H1 (cell line): ENCODE results near the gene CDC7. TPM values are rescaled to one million over a fixed set of nuclear protein-coding genes. Genes with fewer than 3 reads are reported as not detected.

ENCODE experiments used
- CTCF ChIA-PET: fragments of 300-600 bp; sonication (Branson Sonifier 250); formaldehyde crosslinking; loops from one replicate; lab custom pipeline; 2021; ENCODE audit not compliant: partially characterized antibody; lab: Charles Lee
- POLR2A ChIA-PET: fragments of 300-600 bp; sonication (Branson Sonifier 250); formaldehyde crosslinking; loops from one replicate; lab custom pipeline; 2021; ENCODE audit warnings: inconsistent platforms; ENCODE audit not compliant: partially characterized antibody; lab: Charles Lee
- DNase-seq, 2 experiments: peaks; one replicate each; pipeline versions ENCODE4 v3.0.0 to v3.0.0-alpha.2; 2010 to 2022; ENCODE audit warnings: low spot score in 2 of 2, low read depth in 1 of 2, mixed read lengths in 1 of 2
- FAIRE-seq: peaks from 2 replicates; lab custom pipeline; 2011; peaks lifted over from hg19 to GRCh38; lab: Jason Lieb, UNC
- H2AFZ ChIP-seq: 2 replicates; pipeline ENCODE4 v1.8.1; 2012; ENCODE audit warnings: low read length, inconsistent platforms
- H2AK5ac ChIP-seq: 2 replicates; pipeline ENCODE4 v1.6.1; 2013; ENCODE audit warnings: low read depth, low read length
- H2BK120ac ChIP-seq: replicated peaks from 2 replicates; pipeline ENCODE3; 2013; ENCODE audit warnings: low read depth, low read length, inconsistent platforms
- H2BK12ac ChIP-seq: 2 replicates; pipeline ENCODE4 v1.6.1; 2013; ENCODE audit warnings: low read depth, low read length
- H2BK15ac ChIP-seq: 2 replicates; pipeline ENCODE4 v1.6.1; 2013; ENCODE audit warnings: low read length
- H2BK20ac ChIP-seq: 2 replicates; pipeline ENCODE4 v1.6.1; 2013; ENCODE audit warnings: low read length
- H2BK5ac ChIP-seq: 2 replicates; pipeline ENCODE4 v1.6.1; 2013; ENCODE audit warnings: low read depth, low read length
- H3K14ac ChIP-seq: 2 replicates; pipeline ENCODE4 v1.6.1; 2013; ENCODE audit warnings: inconsistent platforms; ENCODE audit not compliant: insufficient read length
- H3K18ac ChIP-seq: 2 replicates; pipeline ENCODE4 v1.6.1; 2013; ENCODE audit warnings: low read length; ENCODE audit errors: extremely low read depth
- H3K23ac ChIP-seq: 2 replicates; pipeline ENCODE4 v1.6.1; 2013; ENCODE audit warnings: inconsistent platforms; ENCODE audit not compliant: insufficient read length
- H3K23me2 ChIP-seq: 2 replicates; pipeline ENCODE4 v1.6.1; 2013; ENCODE audit warnings: low read depth, low read length
- H3K27ac ChIP-seq: 2 replicates; pipeline ENCODE4 v1.6.1; 2011; ENCODE audit warnings: low read depth, low read length, inconsistent platforms
- H3K27me3 ChIP-seq, 4 experiments: replicated peaks in 1 of 4; 1 replicate in 1 of 4; 2 replicates in 3 of 4; pipeline versions ENCODE4 v1.6.1 to v1.8.1; 2011 to 2013; ENCODE audit warnings: low read length in 3 of 4, mild to moderate bottlenecking in 3 of 4, inconsistent platforms in 2 of 4, mixed read lengths in 2 of 4, moderate library complexity in 1 of 4; ENCODE audit not compliant: control insufficient read depth in 3 of 4, insufficient read depth in 3 of 4; ENCODE audit errors: extremely low read depth in 1 of 4
- H3K36me3 ChIP-seq, 4 experiments: 2 replicates each; pipeline versions ENCODE4 v1.6.1 to v1.8.1; 2011 to 2013; ENCODE audit warnings: mild to moderate bottlenecking in 4 of 4, low read length in 3 of 4, moderate library complexity in 2 of 4, control low read depth in 1 of 4, inconsistent platforms in 1 of 4; ENCODE audit not compliant: insufficient read depth in 4 of 4, control insufficient read depth in 2 of 4
- H3K4ac ChIP-seq: replicated peaks from 2 replicates; pipeline ENCODE3; 2013; ENCODE audit warnings: low read length, low read depth, mixed read lengths, inconsistent platforms; ENCODE audit not compliant: insufficient read length
- H3K4me1 ChIP-seq, 4 experiments: replicated peaks in 1 of 4; 1 replicate in 1 of 4; 2 replicates in 3 of 4; pipeline versions ENCODE4 v1.6.1 to v1.8.1; 2011 to 2013; ENCODE audit warnings: low read length in 3 of 4, inconsistent platforms in 2 of 4, mixed read lengths in 1 of 4; ENCODE audit not compliant: insufficient read depth in 4 of 4, control insufficient read depth in 3 of 4
- H3K4me2 ChIP-seq, 2 experiments: 2 replicates each; pipeline versions ENCODE4 v1.6.1 to v1.8.1; 2011 to 2013; ENCODE audit warnings: low read depth in 2 of 2, low read length in 2 of 2, control low read depth in 1 of 2, inconsistent platforms in 1 of 2, mild to moderate bottlenecking in 1 of 2; ENCODE audit not compliant: insufficient read depth in 1 of 2
- H3K4me3 ChIP-seq, 4 experiments: fragments of 200-600, 300-600 bp in 1 of 4; sonication (generic), shearing (Covaris generic), sonication (Bioruptor Twin) in 1 of 4; 2 replicates each; pipeline versions ENCODE4 v1.5.1 to v1.8.1; 2011 to 2016; ENCODE audit warnings: low read length in 4 of 4, low read depth in 3 of 4, control low read depth in 2 of 4, inconsistent platforms in 2 of 4, mild to moderate bottlenecking in 2 of 4, mixed read lengths in 1 of 4, moderate library complexity in 1 of 4; ENCODE audit not compliant: insufficient read depth in 2 of 4; ENCODE audit errors: extremely low read depth in 1 of 4
- H3K56ac ChIP-seq: replicated peaks from 2 replicates; pipeline ENCODE3; 2013; ENCODE audit warnings: low read depth, mild to moderate bottlenecking, mixed read lengths, low read length, inconsistent platforms; ENCODE audit not compliant: insufficient read length
- H3K79me1 ChIP-seq: 2 replicates; pipeline ENCODE4 v1.6.1; 2013; ENCODE audit warnings: low read depth, low read length, control low read depth
- H3K79me2 ChIP-seq, 2 experiments: 2 replicates each; pipeline versions ENCODE4 v1.6.1 to v1.8.1; 2012 to 2013; ENCODE audit warnings: low read length in 2 of 2, mild to moderate bottlenecking in 2 of 2, inconsistent platforms in 1 of 2; ENCODE audit not compliant: insufficient read depth in 2 of 2, control insufficient read depth in 1 of 2
- H3K9ac ChIP-seq, 4 experiments: replicated peaks in 1 of 4; 1 replicate in 1 of 4; 2 replicates in 3 of 4; pipeline versions ENCODE4 v1.6.1 to v1.8.1; 2011 to 2013; ENCODE audit warnings: low read depth in 3 of 4, low read length in 3 of 4, control low read depth in 2 of 4, mild to moderate bottlenecking in 2 of 4, moderate library complexity in 2 of 4, inconsistent platforms in 1 of 4; ENCODE audit errors: extremely low read depth in 1 of 4
- H3K9me3 ChIP-seq, 2 experiments: 2 replicates each; pipeline versions ENCODE4 v1.6.1 to v1.8.1; 2012 to 2013; ENCODE audit warnings: mild to moderate bottlenecking in 2 of 2, moderate library complexity in 2 of 2, control low read depth in 1 of 2, inconsistent platforms in 1 of 2, low read depth in 1 of 2, low read length in 1 of 2, mixed read lengths in 1 of 2; ENCODE audit not compliant: insufficient read depth in 2 of 2
- H4K20me1 ChIP-seq, 2 experiments: replicated peaks in 1 of 2; 2 replicates each; pipeline versions ENCODE3 to v1.8.1; 2011 to 2013; ENCODE audit warnings: inconsistent platforms in 2 of 2, low read length in 2 of 2, mild to moderate bottlenecking in 1 of 2; ENCODE audit not compliant: insufficient read depth in 2 of 2, control insufficient read depth in 1 of 2
- H4K5ac ChIP-seq: 2 replicates; pipeline ENCODE4 v1.6.1; 2013; ENCODE audit warnings: low read length, low read depth, mixed read lengths, inconsistent platforms; ENCODE audit not compliant: insufficient read length
- H4K8ac ChIP-seq: 2 replicates; pipeline ENCODE4 v1.8.0; 2013; ENCODE audit warnings: mild to moderate bottlenecking, moderate library complexity, low read length, inconsistent platforms; ENCODE audit not compliant: insufficient read depth; ENCODE audit errors: extremely low read depth
- H4K91ac ChIP-seq: replicated peaks from 2 replicates; pipeline ENCODE3; 2013; ENCODE audit warnings: low read length, mixed read lengths, inconsistent platforms; ENCODE audit not compliant: insufficient read length
- BRCA1 ChIP-seq: IDR thresholded peaks from 2 replicates; pipeline ENCODE4 v1.6.1; 2012; ENCODE audit warnings: low read depth, low read length, improper control_type of control experiment
- CBX8 ChIP-seq: fragments of 300-800, 300-1000 bp; sonication (generic); IDR thresholded peaks from 2 replicates; pipeline ENCODE4 v1.7.1; 2016; ENCODE audit warnings: low read depth, low read length, borderline replicate concordance
- GABPA ChIP-seq: IDR thresholded peaks from 2 replicates; pipeline ENCODE4 v1.6.1; 2011; ENCODE audit warnings: mild to moderate bottlenecking, low read length, moderate library complexity, borderline replicate concordance; ENCODE audit not compliant: insufficient read depth
- JUND ChIP-seq: IDR thresholded peaks from 2 replicates; pipeline ENCODE4 v1.6.1; 2011; ENCODE audit warnings: mild to moderate bottlenecking, improper control_type of control experiment, low read length
- KDM1A ChIP-seq: fragments of 200-600, 300-600 bp; sonication (generic); IDR thresholded peaks from 2 replicates; pipeline ENCODE4 v1.7.1; 2016; ENCODE audit warnings: mild to moderate bottlenecking, low read length, borderline replicate concordance
- KDM5A ChIP-seq: fragments of 200-600 bp; IDR thresholded peaks from 2 replicates; pipeline ENCODE4 v1.7.1; 2012; ENCODE audit warnings: mild to moderate bottlenecking, low read length, inconsistent platforms, mixed read lengths
- RBBP5 ChIP-seq: IDR thresholded peaks from 2 replicates; pipeline ENCODE4 v1.7.1; 2012; ENCODE audit warnings: low read depth, mild to moderate bottlenecking, inconsistent platforms, low read length, moderate library complexity, borderline replicate concordance
- RFX5 ChIP-seq: IDR thresholded peaks from 2 replicates; pipeline ENCODE4 v1.6.1; 2011; ENCODE audit warnings: low read depth, low read length, improper control_type of control experiment, borderline replicate concordance
- RXRA ChIP-seq: IDR thresholded peaks from 2 replicates; pipeline ENCODE4 v1.6.1; 2011; ENCODE audit warnings: low read depth, mild to moderate bottlenecking, low read length, moderate library complexity; ENCODE audit not compliant: insufficient read depth
- SAP30 ChIP-seq: fragments of 300-600 bp; sonication (generic); IDR thresholded peaks from 2 replicates; pipeline ENCODE4 v1.7.1; 2012; ENCODE audit warnings: low read length, moderate library complexity, mild to moderate bottlenecking, inconsistent platforms; ENCODE audit not compliant: insufficient read depth, insufficient replicate concordance
- SIN3A ChIP-seq, 2 experiments: IDR thresholded peaks in 1 of 2; conservative IDR thresholded peaks in 1 of 2; 2 replicates each; pipeline ENCODE4 v1.6.1; 2011 to 2012; ENCODE audit warnings: low read length in 2 of 2, improper control_type of control experiment in 1 of 2, low read depth in 1 of 2, mild to moderate bottlenecking in 1 of 2
- SP2 ChIP-seq: IDR thresholded peaks from 2 replicates; pipeline ENCODE4 v1.6.1; 2012; ENCODE audit warnings: mild to moderate bottlenecking, low read length, inconsistent platforms
- TAF7 ChIP-seq: optimal IDR thresholded peaks from 2 replicates; pipeline ENCODE3; 2011; ENCODE audit warnings: low read depth, mild to moderate bottlenecking, inconsistent platforms, low read length, moderate library complexity, borderline replicate concordance
- YY1 ChIP-seq: IDR thresholded peaks from 2 replicates; pipeline ENCODE4 v1.6.1; 2011; ENCODE audit warnings: low read depth, mild to moderate bottlenecking, low read length
- WGBS, 2 experiments: shearing (Covaris generic) in 1 of 2; methylation state at CpG; one replicate each; pipeline versions ENCODE4 v1.1.6 to v1.1.7; 2013 to 2015; ENCODE audit warnings: low lambda C conversion rate in 2 of 2, mixed read lengths in 2 of 2, inconsistent platforms in 1 of 2, low coverage in 1 of 2, missing lambda C conversion rate in 1 of 2; ENCODE audit not compliant: insufficient replicate concordance in 2 of 2, insufficient coverage in 1 of 2, insufficient read length in 1 of 2; ENCODE audit errors: extremely low coverage in 1 of 2, missing lambda C conversion rate in 1 of 2; 5-methylcytosine and 5-hydroxymethylcytosine counted together
- polyA plus RNA-seq, 7 experiments: library from polyadenylated mRNA; depleted of rRNA in 3 of 7; stranded (reverse) in 5 of 7; unstranded in 2 of 7; fragments of >200 nt in 5 of 7; fragments of 200-250 nt in 2 of 7; gene quantifications; 1 replicate in 5 of 7; 2 replicates in 1 of 7; 4 replicates in 1 of 7; pipeline versions ENCODE4 v1.2.1 to v1.2.3, GENCODE V29; 2011 to 2013; ENCODE audit warnings: missing spikeins in 2 of 7, mixed read lengths in 2 of 7
- total RNA-seq: library from RNA; stranded (reverse); fragmentation: NEBNext Ultra II Directional; extraction: Animal tissue kit (Norgen Biotek cat#: 25700); gene quantifications from 2 replicates; pipeline ENCODE4 v1.2.1, GENCODE V29; 2021

CDC7 gene
- total and polyA plus RNA-seq, 2 of the 8 experiments (the other 6 are each of a cell fraction or from before 2014, with no cell fraction given) = 12.2 to 34.4 TPM

DNA sequence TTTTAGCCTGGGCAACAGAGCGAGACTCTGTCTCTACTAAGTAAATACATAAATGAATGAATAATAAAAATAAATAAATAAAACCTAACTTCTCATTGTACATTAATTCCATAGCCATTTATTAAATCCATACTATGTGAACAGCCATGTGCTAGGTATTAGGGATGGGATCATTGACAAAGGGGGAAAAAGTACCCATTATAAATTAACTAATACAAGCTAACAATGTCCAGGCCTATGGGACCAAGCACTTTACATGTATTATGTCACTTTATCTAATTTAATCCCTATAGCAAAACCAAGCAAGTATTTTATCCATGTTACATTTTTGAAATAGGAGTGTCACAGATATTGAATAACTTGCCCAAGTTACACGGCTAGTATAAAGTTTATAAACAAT, 2.6 kb upstream of the CDC7 start:
- POLR2A ChIA-PET = no interaction called here
- H3K9me3 ChIP-seq = no peaks in the 10 kb centered on the region
- WGBS, 2 experiments = 89% methylated on average over 2 of the region's 2 CpGs; no CpG with 5 or more reads in 1 of the 2 experiments
- TF ChIP-seq KDM1A = no peak
- TF ChIP-seq KDM5A = no peak
- TF ChIP-seq YY1 = no peak
- no peak for TF ChIP-seq SAP30
- no peak for TF ChIP-seq SP2
- TF ChIP-seq TAF7 = no peak
- no peak for TF ChIP-seq RFX5
- no peak for TF ChIP-seq RBBP5
- no peak for TF ChIP-seq BRCA1
- TF ChIP-seq CBX8 = no peak
- TF ChIP-seq JUND = no peak
- no peak for TF ChIP-seq SIN3A (conservative IDR thresholded peaks at IDR 0.05 in 1 of 2, IDR thresholded peaks at IDR 0.05 in 1 of 2; ENCODE audit: low read depth in 1 of 2, low read length in 2 of 2)
- no peak for TF ChIP-seq GABPA
- no peak for TF ChIP-seq RXRA

More for the DNA sequence above, 2.6 kb upstream of the CDC7 start:
- H4K8ac ChIP-seq = no peak overlapping the region
- H3K23me2 ChIP-seq = no peaks in the 10 kb centered on the region; the same call in none of the 2 replicates
- H3K79me2 ChIP-seq = peaks cover 0 to 13% of the 10 kb centered on the region in 2 experiments; a peak in 3 of 4 replicates
- no peak overlapping the region for H3K27ac ChIP-seq
- H3K27me3 ChIP-seq = no peaks in the 10 kb centered on the region
- H2BK12ac ChIP-seq = no peak overlapping the region
- no peak overlapping the region for H2BK15ac ChIP-seq
- H3K4me1 ChIP-seq = peaks cover 2 to 14% (median 3%) of the 10 kb centered on the region in 4 experiments; a peak in 5 of 7 replicates
- no peak overlapping the region for H4K5ac ChIP-seq
- no peak overlapping the region for H2BK120ac ChIP-seq
- no peak overlapping the region for H2BK5ac ChIP-seq
- H3K18ac ChIP-seq = no peak overlapping the region
- no peak overlapping the region for H3K14ac ChIP-seq
- H3K56ac ChIP-seq = no peak overlapping the region
- no peaks in the 10 kb centered on the region for H4K20me1 ChIP-seq
- H2AK5ac ChIP-seq = no peak overlapping the region
- no peak overlapping the region for H3K4ac ChIP-seq
- no peak overlapping the region for H4K91ac ChIP-seq
- no peaks in the 10 kb centered on the region for H3K36me3 ChIP-seq
- FAIRE-seq = no peak
- H2AFZ ChIP-seq = no peak overlapping the region
- H3K4me3 ChIP-seq = no peak overlapping the region
- H3K4me2 ChIP-seq = no peak overlapping the region
- no peak for DNase-seq
- no peak overlapping the region for H3K23ac ChIP-seq
- no peaks in the 10 kb centered on the region for H3K79me1 ChIP-seq
- H3K9ac ChIP-seq = no peak overlapping the region
- CTCF ChIA-PET = interaction anchor here (1.0 kb wide), 1 partner anchor 9 kb away, joined by 3 read pairs; no protein-coding TSS in a partner anchor
- no peak overlapping the region for H2BK20ac ChIP-seq
